ENCODE results near the gene ITIH5.

Gene ITIH5

GRCh38 chr10:7545261-7545660 lies 121.5 kb downstream of the ITIH5 start:
- no peak overlapping the region for H3K4me3 ChIP-seq (replicated peaks; ENCODE audit: low read depth, low read length)
- DNase-seq (ENCODE audit: low read depth) = peak; percentile 36
- TF ChIP-seq, protein P1, sequence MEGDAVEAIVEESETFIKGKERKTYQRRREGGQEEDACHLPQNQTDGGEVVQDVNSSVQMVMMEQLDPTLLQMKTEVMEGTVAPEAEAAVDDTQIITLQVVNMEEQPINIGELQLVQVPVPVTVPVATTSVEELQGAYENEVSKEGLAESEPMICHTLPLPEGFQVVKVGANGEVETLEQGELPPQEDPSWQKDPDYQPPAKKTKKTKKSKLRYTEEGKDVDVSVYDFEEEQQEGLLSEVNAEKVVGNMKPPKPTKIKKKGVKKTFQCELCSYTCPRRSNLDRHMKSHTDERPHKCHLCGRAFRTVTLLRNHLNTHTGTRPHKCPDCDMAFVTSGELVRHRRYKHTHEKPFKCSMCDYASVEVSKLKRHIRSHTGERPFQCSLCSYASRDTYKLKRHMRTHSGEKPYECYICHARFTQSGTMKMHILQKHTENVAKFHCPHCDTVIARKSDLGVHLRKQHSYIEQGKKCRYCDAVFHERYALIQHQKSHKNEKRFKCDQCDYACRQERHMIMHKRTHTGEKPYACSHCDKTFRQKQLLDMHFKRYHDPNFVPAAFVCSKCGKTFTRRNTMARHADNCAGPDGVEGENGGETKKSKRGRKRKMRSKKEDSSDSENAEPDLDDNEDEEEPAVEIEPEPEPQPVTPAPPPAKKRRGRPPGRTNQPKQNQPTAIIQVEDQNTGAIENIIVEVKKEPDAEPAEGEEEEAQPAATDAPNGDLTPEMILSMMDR (IDR thresholded peaks at IDR 0.05; ENCODE audit: low read length, missing control alignments) = no peak

- H3K4me3 ChIP-seq (replicated peaks; ENCODE audit: low read depth, low read length) = no peak overlapping the region
- TF ChIP-seq, protein P1 (IDR thresholded peaks at IDR 0.05; ENCODE audit: low read length, missing control alignments) = no peak
- DNase-seq (ENCODE audit: low read depth) = peak; percentile 78
Observed at GRCh38 chr10:7544203-7544602, 122.6 kb downstream of the ITIH5 start.

DNA sequence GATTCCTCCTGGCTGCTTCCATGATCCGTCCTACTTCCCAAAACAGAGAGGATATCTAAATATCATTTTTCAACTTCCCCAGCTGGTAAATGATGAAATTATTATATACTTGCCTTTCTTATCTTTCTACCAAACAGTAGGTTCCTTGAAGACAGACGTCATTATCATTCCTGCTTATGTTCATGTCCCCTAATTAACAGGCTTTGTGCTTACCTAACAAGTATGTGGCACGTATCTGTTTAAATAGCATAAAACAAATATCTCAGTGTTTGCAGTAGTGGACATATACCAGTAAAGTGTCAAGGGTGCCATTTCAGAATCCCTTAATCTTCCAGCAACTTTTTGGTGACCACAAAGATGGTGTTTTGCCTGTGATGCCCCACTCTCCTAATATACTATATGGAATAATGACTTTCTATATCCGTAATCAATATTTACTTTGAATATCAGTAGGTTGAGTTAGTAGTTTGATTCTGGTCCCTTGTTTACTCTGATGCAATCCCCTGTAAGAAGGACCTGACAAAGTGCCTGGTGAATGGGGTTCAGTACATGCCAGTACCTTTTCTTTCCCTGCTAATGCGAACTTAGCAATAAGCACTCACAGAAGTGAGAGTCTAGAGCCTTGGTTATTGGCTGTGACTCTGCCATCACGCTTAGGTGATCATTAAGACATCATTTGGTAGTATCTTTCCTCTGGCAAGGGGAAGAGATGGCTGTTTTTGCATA lies 124.4 kb downstream of the ITIH5 start:
- no peak overlapping the region for H3K4me3 ChIP-seq (replicated peaks; ENCODE audit: low read depth, low read length)
- TF ChIP-seq, protein P1 (IDR thresholded peaks at IDR 0.05; ENCODE audit: low read length, missing control alignments) = no peak
- no peak for DNase-seq (ENCODE audit: low read depth)

DNA sequence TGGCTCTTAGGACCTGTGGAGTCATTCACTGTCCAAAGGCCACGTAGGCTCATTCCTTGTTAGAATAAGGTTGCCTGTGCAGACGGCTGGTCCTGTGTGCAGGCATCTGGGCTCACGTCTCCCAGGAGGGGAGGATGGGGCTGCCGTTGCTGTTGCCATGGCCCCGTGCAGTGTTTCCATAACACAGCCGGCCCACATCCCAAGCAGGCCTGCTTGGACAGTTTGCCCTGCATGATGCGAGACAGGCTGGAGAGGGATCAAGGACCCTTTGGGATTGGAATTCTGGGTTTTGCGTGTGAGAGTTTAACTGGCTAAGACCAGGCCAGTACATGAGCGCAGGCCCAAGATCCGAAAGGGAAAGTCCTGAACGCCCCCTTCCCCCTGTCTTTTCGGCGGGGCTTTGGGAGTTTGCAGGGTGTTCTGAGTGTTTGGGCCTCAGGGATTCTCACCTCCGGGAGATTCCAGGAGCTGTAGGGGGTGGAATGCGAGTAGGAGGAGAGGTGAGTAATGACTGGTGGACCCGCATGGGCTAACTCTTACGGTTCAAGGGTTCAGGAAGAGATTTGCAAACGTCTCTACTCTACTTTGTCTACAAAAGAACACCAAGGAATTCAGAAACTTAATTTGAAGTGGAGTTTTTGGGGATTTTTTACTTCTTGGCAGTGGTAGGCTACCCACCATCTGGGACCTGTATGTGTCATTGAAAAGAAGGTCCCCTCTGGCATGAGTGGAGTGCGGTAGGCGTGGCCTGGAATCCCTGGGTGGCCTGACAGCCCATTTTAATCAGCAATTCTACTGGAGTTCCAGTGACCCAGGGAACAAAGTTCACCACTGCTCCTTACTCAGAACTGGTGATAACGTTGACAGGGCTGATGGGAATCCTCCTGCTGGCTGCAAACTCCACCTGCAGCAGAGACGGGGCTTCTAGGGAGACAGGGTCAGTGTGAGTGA lies 125.4 kb downstream of the ITIH5 start:
- TF ChIP-seq, protein P1 (IDR thresholded peaks at IDR 0.05; ENCODE audit: low read length, missing control alignments) = no peak
- H3K4me3 ChIP-seq (replicated peaks; ENCODE audit: low read depth, low read length) = no peak overlapping the region
- peak; percentile 45 for DNase-seq (ENCODE audit: low read depth)

- TF ChIP-seq, protein P1 (IDR thresholded peaks at IDR 0.05; ENCODE audit: low read length, missing control alignments) = no peak
- no peak for DNase-seq (ENCODE audit: low read depth)
- H3K4me3 ChIP-seq (replicated peaks; ENCODE audit: low read depth, low read length) = no peak overlapping the region
Observed at GRCh38 chr10:7538970-7539654, 127.7 kb downstream of the ITIH5 start.

DNA sequence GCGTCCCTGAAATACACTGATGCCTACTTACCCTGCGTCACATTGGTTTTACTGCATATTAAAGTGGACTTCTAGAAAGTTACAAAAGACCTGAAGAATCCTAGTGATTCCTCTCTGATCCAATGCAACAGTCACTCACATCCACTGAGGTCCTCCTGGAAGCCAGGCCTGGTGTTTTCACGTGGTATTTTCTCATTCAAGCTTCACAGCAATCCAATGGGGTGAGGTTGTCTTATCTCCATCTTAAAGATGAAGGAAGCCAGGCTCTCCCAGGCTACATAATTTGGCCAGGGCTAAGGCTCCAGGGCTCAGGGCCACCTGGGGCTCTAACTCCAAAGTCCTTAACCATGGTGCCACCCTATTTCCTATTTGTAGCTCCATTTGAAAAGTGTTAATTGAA lies 129.6 kb downstream of the ITIH5 start:
- H3K4me3 ChIP-seq (replicated peaks; ENCODE audit: low read depth, low read length) = no peak overlapping the region
- no peak for DNase-seq (ENCODE audit: low read depth)
- TF ChIP-seq, protein P1 (IDR thresholded peaks at IDR 0.05; ENCODE audit: low read length, missing control alignments) = no peak

Data from fibroblast of pulmonary artery (primary cell).